ENCODE results near the gene CD74.
"Not testable (repeated sequence)": the region's sequence is repeated elsewhere in the genome, so short reads cannot be mapped to it uniquely, and the experiment has no call there.

CD74 gene

DNA sequence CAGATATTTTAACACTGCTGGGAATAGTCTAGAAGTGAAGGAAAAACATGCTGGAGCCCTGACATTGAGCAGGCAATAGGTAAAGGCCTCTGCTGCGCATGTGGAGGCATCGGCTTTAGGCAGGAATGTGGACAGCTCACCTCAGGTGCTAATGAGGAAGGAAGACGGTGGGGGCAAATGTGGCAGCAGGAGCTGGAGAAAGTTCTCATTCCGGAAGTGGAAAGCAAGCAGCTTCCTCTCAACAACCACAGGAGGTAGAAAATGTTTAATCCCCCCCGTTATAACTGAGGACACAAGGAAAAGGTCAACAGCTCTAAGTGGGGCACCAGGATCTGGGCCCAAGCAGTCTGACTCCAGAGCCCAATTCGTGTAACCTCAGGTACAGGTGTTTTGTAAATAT lies 44.4 kb upstream of the CD74 start:
- peaks cover 3% of the 10 kb centered on the region for H3K9me3 Mint-ChIP-seq
- H3K4me1 Mint-ChIP-seq, result peaks cover 34% of the 10 kb centered on the region
- H3K27me3 Mint-ChIP-seq (ENCODE audit: low read depth, poor library complexity), result no peaks in the 10 kb centered on the region
- no peak overlapping the region for H3K4me3 Mint-ChIP-seq
- TF ChIP-seq, protein P1, sequence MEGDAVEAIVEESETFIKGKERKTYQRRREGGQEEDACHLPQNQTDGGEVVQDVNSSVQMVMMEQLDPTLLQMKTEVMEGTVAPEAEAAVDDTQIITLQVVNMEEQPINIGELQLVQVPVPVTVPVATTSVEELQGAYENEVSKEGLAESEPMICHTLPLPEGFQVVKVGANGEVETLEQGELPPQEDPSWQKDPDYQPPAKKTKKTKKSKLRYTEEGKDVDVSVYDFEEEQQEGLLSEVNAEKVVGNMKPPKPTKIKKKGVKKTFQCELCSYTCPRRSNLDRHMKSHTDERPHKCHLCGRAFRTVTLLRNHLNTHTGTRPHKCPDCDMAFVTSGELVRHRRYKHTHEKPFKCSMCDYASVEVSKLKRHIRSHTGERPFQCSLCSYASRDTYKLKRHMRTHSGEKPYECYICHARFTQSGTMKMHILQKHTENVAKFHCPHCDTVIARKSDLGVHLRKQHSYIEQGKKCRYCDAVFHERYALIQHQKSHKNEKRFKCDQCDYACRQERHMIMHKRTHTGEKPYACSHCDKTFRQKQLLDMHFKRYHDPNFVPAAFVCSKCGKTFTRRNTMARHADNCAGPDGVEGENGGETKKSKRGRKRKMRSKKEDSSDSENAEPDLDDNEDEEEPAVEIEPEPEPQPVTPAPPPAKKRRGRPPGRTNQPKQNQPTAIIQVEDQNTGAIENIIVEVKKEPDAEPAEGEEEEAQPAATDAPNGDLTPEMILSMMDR (IDR thresholded peaks at IDR 0.05), result no peak
- H3K27ac Mint-ChIP-seq, result no peak overlapping the region
- no peaks in the 10 kb centered on the region for H3K36me3 Mint-ChIP-seq (ENCODE audit: low read depth)
- DNase-seq, result no peak

DNA sequence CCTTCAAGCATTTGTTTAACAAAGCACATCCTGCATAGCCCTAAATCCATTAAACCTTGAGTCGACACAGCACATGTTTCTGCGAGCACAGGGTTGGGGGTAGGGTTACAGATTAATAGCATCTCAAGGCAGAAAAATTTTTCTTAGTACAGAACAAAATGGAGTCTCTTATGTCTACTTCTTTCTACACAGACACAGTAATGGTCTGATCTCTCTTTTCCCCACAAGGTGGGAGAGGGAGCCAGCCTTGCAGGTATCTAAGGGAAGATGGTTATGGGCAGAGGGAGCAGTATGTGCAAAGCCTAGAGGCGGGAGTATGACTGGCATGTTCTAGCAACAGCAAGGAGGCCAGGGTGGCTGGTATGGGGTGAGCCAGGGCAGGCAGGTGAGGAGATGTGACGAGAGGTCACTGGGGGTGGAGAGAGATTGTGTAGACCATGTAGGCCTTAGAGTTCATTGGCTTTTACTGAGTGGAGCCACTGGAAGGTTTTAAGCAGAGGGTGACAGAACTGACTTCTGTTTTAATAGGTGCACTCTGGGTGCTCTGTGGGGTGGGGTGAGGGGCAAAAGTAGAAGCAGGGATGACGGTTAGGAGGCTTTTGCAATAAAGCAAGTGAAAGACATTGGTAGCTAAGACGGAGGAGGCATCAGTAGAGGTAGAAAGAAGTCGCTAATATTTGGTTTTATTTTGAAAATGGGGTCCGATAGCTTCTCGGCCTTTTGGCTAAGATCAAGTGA lies 42.0 kb upstream of the CD74 start:
- Mint-ChIP-seq H3K4me1 (peaks cover 9% of the 10 kb centered on the region), H3K36me3 (ENCODE audit: low read depth) (peaks cover 6% of the 10 kb centered on the region), H3K9me3 (peaks cover 19% of the 10 kb centered on the region), H3K27ac (no peak overlapping the region), H3K27me3 (ENCODE audit: low read depth, poor library complexity) (no peaks in the 10 kb centered on the region), H3K4me3 (no peak overlapping the region)
- DNase-seq, result no peak
- TF ChIP-seq, protein P1 (IDR thresholded peaks at IDR 0.05), result no peak

DNA sequence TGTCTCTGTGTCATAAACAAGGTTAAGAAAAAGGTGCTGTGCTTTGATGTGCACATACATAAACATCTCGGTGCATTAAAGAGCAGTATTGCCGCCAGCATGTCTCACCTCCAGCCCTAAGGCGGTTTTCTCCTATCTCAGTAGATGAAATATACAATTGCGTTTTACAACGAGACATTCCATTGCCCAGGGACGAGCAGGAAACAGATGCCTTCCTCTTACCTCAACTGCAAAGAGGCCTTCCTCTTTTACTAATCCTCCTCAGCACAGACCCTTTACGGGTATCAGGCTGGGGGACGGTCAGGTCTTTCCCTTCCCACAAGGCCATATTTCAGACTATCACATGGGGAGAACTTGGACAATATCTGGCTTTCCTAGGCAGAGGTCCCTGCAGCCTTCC lies 41.3 kb upstream of the CD74 start:
- H3K4me1 Mint-ChIP-seq; H3K27ac Mint-ChIP-seq; H3K4me3 Mint-ChIP-seq; DNase-seq; H3K27me3 Mint-ChIP-seq (ENCODE audit: low read depth, poor library complexity); H3K36me3 Mint-ChIP-seq (ENCODE audit: low read depth): not testable (repeated sequence)
- H3K9me3 Mint-ChIP-seq, result peaks cover 21% of the 10 kb centered on the region

DNA sequence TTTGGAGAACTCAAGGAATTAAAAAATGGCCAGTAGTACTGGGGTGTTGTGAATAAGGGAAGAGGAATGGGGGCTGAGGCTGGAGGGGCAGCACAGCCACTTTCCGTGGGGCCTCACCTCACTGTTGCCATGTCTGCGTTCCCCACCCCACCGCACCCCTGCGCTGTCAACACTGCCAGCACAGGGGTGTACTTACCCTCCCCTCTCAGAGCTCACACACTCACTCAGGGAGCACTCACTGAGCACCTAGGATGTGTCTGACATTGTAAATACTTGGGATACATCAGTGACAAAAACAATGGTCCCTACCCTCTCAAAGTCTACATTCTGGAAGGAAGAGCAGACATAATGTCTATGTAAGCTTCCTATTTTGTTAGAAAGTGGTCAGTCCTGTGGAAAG lies 40.2 kb upstream of the CD74 start:
- H3K4me1 Mint-ChIP-seq, result peaks cover 12% of the 10 kb centered on the region
- H3K4me3 Mint-ChIP-seq, result no peak overlapping the region
- H3K36me3 Mint-ChIP-seq (ENCODE audit: low read depth), result peaks cover 17% of the 10 kb centered on the region
- TF ChIP-seq, protein P1 (IDR thresholded peaks at IDR 0.05), result no peak
- peaks cover 21% of the 10 kb centered on the region for H3K9me3 Mint-ChIP-seq
- H3K27ac Mint-ChIP-seq, result no peak overlapping the region
- no peaks in the 10 kb centered on the region for H3K27me3 Mint-ChIP-seq (ENCODE audit: low read depth, poor library complexity)
- no peak for DNase-seq

DNA sequence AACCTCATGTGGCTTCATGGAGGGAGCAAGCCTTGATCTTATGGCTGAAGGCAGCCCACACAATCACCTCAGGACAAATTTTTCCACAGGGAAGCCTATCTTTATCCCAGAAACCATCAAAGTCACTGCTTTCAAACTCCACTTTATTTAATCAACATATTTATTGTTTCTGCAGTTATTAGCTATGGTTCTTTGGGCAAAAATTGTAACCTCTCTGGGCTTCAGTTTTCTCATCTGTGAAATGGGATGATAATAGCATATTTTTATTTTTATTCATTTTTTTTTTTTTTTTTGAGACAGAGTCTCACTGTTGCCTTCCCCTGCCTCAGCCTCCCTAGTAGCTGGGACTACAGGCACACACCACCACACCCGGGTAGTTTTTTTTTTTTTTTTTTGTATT lies 38.9 kb upstream of the CD74 start:
- DNase-seq, result no peak
- Mint-ChIP-seq H3K36me3 (ENCODE audit: low read depth) (peaks cover 30% of the 10 kb centered on the region), H3K4me3 (no peak overlapping the region), H3K4me1 (peaks cover 24% of the 10 kb centered on the region), H3K27ac (no peak overlapping the region), H3K27me3 (ENCODE audit: low read depth, poor library complexity) (no peaks in the 10 kb centered on the region), H3K9me3 (peaks cover 21% of the 10 kb centered on the region)
- TF ChIP-seq, protein P1 (IDR thresholded peaks at IDR 0.05), result no peak

DNA sequence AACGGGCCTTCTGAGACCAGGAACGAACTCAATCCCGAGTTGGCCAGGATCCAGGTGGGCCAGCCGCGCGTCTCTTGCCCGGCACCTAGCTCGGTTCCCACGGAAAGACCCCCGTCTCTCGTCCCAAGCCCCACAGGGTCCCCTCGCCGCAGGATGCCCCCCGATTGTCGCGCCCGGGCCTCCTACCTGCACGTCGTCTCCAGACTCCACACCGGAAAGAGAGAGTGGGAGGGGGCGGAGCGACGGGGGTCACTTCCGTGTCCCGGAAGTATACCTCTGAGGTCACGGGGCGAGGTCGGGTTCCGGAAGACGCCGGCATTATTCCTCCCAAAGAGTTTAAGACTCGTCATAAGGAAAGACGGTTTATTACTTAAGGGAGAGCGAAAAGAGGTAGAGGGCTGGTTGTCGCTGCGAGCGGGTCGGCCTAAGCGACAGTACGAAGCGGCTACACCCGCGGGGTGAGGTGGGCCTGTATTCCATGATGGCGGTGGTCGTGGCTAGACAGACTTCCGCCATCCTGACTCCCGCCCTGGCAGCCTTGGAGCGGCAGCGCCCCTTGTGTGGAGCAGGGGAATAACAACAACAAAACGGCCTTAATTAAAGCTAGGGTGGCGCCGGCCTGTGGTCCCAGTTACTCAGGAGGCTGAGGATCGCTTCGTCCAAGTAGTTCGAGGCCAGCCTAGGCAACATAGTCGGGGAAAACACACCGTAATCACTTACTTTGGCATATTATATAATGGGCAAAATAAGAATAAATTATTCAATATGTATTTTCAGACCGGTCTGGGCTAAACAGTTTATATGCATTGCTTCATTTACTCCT lies 37.0 kb upstream of the CD74 start, which contains the start of gene RPS14:
Gene RPS14 (minus strand): TSS at position 223 of the 823 bp plus-strand sequence. CDS start 2,006 bp downstream, outside the sequence.
- H3K4me3 Mint-ChIP-seq, result peak within 1 kb of the TSS; percentile 97
- H3K27me3 Mint-ChIP-seq (ENCODE audit: low read depth, poor library complexity), result no peaks in the 10 kb centered on the region
- H3K9me3 Mint-ChIP-seq, result peaks cover 21% of the 10 kb centered on the region
- TF ChIP-seq, protein P1 (IDR thresholded peaks at IDR 0.05), result peak; percentile 94
- peak within 1 kb of the TSS; percentile 100 for H3K27ac Mint-ChIP-seq
- peaks cover 44% of the 10 kb centered on the region for H3K36me3 Mint-ChIP-seq (ENCODE audit: low read depth)
- H3K4me1 Mint-ChIP-seq, result peaks cover 35% of the 10 kb centered on the region
- peak; percentile 88 for DNase-seq

Data from nephron progenitor cell (in vitro differentiated cells).